HG02943 (cell line): ENCODE results near the gene CYB5D1.

Experiments used
- ATAC-seq: cut with Tn5 transposase; IDR thresholded peaks from one replicate; pipeline ENCODE4 v1.9.1; 2021; ENCODE audit warnings: mild to moderate bottlenecking, low read depth, moderate library complexity; ENCODE audit not compliant: unreplicated experiment

CYB5D1 gene

DNA sequence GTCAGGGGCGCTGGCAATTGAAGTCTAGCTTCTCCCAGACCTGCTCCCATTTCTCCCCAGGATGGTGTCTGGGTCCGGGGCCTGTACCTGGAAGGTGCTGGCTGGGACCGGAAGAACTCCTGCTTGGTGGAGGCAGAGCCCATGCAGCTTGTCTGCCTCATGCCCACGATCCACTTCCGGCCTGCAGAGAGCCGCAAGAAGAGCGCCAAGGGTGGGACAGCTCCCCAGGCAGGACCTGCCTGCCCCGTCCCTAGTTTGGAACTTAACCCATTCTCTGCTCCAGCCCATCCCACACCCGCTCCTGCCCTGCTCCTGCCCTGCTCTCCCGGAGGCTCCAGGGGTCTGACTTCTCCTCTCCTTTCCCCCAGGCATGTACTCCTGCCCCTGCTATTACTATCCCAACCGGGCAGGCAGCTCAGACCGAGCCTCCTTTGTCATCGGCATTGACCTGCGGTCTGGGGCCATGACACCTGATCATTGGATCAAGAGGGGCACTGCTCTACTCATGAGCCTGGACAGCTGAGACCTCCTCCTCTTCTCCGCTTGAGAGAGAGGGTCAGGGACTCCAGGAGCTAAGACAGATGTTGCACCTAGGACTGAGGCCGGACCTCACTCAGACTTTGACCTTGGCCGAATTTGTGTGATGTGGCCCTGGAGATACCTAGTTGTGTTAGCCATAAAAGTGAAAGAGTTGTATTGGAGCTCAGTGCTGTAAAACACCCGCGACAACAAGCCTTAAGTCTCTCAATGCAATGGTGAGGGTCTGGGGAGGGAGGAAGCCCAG is 24.6 kb upstream of the CYB5D1 start:
- ATAC-seq = no peak

DNA sequence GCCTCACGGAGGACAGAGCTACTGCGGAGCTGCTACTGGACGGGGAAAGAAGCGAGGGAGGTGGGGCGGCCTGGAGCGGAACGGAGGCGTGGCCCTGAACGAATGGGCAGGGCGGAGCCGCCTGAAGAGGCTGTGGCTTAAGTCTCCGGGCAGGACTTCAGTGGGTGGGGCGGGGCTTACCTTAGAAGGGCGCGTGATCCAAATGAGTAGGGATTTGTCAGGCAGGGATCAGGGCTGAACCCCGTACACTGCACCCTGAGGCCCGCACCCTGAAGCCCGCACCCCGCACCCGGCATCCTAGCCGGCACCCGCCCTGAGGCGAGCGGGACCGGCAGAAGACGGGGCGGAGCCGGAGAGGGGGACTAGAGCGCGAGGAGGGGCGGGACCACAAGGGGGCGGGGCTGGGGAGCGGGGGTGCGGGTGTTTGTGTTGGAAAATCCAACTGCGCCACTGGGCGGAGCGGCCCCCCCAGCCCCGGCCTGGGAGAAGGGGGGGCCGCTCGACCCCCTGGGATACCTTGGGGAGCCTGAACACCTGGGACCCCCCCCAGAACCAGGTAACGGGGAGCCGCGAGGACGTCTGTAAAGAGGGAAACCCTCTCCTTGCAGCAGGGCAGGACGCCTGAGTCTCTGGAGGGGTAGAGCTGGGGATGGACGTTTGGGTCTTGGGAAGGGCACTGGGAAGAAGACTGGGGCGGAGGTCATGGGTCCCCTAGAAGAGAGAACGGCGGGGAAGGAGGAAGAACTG is 23.8 kb upstream of the CYB5D1 start, which contains the start of gene KDM6B:
TSS of gene KDM6B (plus strand) at position 423 of the 747 bp plus-strand sequence. CDS start 11,338 bp downstream, outside the sequence.
- peak; percentile 40 for ATAC-seq

DNA sequence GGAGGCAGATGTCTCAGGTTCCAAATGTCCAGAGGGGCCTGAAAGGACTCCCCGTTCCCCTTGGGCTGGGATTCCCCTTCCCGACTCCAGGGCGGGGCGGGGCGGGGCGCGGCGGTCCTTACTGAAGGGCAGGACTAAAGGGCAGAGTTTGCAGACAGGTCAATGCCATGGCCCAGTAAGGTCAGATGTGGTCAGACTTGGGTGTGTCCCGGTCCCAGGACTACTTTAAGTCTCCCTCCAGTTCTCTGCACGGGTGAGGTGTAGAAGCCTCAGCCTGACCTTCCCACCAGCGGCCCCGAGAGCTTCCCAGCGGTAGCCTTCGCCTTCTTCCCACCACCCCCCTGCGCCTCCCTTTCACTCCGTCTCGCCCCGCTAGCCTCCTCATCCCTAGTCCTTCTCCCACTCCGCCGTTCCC is 23.3 kb upstream of the CYB5D1 start:
- ATAC-seq = no peak

DNA sequence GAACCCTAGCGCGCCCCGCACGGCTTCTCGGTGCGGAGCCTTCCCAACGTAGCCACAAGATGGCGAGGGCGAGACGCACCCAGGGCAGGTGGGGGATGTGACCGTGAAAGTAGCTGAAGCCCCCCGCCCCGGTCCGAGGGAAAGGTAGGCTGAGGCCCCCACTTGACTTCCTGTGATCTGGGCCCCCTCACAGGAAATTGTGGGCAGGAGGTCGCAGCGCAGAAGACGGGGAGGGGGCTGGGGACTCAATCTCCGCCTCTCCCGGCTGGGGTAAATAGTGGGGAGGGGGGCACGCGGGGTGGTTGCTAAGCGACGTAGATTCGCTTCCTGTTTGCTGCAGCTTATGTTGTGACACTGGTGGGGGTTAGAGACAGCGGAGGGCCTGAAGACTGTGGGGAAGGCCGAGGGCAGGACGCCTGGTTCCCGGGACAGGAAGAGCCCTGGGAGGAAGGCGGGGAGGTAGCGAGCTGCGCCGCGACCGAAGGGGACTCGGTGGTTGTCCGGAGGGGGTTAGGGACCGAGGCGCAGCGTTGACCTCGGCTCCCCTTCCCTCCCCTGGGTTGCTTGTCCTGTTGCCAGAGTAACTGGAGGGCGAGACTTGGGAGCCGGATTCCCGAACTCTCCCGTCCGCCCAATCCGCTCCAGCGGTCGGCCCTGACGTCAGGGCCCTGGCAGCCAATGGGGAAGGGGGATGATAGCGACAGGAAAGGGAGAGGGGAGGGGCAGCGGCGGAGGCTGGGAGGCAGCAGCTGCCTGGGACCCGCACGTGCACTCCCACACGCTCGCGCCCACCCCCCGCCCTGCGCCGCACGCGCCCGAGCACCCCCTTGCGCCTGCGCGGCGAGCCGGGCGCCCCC is 22.6 kb upstream of the CYB5D1 start:
- no peak for ATAC-seq

DNA sequence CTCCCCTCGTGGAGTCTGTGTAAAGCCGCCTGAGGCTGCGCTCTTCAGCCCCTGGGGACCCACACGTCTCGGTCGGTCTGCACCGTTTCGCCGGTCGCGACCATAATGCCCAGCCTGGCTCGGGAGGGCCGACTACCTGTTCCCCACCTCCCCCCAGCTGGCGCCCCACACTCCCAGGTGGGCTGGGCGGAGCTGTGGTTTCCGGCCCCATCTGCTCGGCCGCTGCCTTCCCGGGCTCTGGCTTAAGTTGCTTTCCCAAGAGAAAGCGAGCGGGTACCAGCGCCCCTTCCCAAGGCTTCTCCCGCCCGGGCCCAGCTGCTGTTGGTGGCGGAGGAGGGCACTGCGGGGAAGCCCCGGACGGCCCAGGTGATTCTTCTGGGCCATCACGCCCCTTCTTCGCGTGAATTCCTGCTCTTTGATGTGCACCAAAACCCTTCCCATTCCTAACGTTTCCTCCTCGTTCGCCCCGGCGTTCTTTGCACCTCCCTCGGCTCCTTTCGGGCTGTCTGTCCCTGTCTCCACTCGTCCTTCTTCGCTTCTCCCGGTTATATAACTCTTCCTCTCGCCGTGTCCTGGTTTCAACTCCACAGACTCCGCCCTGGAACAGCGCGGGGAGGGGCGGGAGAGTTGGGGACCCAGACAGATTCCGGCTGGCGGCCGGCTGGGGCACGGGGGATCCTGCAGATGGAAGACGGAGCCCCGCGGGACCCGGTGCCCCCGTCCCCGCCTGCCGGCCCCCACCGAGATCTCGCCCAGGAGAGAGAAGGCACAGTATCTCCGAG is 21.8 kb upstream of the CYB5D1 start:
- no peak for ATAC-seq

DNA sequence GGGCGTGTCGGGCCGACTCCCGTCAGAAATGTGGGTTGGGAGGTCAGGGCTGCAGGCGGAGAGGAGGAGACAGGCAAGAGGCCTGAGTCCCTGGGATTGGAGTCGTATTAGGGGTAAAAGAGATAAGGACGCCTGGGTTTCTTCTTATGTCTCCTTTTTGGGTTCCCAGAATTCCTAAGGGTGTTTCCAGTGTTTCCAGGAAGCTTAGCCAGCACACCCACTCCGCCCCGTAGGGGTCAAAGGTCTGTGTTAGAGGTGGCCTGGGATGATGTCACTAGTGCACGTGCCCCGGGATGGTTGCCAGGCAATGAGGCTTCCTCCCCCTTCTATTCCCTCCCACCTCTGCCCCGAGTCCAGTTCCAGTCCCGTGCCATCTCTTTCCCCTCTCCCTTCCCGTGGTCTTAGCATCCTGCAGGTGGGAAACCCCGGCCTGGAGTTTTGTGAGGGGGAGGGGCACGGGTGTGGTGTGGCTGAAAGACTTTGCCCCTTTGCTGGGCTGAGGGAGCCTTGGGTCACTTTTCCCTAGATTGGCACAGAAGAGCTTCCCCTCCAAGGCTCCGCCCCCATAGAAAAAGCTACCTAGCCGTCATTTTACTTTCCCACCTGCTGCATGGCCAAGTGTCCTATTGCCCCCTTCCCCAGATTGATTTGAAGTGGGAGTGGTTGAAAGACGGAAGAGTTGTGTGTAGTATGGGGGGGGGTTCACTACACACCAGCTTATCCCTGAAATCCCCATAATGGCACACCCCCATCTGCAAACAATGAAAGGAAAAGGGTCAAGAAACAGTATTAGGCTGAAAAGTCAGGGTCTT is 21.0 kb upstream of the CYB5D1 start:
- ATAC-seq = no peak

DNA sequence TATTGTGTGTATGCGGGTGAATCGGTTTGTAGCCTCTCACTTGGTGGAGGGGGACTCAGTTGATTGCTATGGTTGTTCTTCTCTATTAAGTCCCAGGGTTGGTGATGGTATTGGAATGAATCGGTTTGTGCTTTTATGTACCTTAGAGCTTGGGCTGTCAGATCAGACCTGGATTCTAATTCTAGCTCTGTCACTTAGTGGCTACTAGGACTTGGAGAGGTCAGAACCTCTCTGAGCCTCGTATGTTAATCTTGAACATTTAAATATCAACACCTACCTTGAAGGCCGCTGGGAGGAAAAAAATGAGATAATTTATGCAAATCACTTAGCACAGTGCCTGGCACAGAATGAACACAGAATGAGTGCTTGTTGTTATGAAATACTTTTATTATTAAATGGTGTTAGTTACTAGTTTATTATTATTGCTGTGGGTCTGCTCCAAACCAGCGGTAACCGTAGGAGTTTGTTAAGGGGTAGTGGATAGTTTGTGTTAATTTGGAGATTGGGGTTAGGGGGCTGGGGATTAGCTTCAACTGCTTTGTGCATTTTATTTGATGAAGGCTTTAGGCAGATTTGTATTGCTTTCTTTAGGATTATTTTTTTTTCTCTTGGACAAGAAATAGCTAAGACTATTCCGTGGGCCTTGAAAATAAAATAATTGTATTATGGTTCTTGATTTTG is 20.3 kb upstream of the CYB5D1 start:
- ATAC-seq = no peak

DNA sequence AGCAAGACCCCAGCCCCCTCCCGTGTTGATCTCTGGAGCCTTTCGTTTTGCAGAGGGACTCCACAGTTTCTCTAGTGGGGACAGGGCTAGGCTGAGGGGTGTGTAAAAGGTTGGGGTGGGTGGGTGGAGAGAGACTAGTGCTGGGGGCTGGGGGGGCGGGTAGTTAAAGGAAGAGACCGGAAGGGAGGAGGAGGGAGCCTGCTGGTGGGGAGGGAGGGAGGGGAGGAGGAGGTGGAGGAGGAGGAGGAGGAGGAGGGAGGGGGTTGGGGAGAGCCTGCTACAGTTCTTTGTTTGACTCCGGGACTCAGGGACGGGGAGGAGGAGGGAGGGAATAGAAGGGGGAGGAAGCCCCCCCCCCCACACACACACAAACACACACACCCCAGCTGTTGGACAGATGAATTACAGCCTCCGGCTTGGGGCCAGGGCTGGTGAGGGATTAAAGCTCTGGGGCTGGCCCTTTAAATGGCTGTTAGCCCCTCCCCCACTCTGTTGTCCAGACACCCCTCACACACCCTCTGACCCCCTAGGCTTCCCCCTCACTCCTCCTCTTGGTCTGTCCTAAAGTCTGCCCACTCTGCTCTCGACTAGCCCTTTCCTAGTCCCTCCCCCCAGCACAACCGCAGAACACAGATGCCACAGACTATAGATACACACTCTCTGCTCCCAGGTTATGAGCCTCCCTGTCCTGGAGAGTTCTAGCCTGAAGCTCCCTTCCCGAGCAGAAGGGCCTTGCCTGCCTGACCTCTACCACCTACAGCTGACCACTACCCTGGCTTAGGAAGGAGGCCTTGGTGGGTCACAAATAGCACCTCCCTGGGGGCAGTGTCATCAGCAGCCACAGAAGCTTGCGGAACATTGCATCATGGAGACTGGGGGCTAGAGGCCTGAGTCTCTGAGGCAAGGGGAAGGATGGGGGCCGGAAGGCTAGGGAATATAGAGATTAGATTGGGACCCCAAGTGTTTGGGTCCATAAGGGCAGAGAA is 19.4 kb upstream of the CYB5D1 start:
- no peak for ATAC-seq

DNA sequence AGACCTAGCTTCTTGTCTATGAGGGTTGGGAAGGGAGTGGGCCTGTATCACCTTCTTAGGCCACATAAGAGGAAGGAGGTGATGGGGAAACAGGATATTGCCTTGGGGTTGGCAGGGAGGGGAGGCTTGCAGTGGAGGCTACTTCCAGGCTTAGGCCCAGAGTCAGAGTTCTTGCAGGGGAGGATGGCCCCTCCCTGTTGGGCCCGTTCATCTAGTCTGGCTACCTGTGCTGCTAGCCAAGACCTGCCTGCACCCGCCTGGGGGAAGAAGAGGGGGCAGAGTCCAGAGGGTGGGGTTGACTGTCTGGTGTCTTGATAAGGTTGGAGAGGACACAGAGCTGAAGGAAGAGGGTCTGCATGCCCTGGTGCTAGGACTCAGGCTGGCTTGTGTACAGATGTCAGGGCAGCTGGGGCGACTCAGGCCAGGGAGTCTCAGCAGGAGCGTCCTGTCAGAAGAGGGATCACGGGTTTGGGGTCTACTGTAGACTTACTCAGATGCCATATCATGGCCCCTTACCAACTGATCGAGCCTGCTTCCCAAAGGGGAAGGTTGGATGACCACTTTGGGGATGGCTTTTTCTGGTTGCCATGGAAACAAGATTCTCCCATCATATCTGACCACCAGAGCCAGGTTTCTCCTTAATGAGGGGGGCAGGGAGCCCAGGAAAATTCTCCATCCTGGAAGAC is 18.5 kb upstream of the CYB5D1 start:
- no peak for ATAC-seq

DNA sequence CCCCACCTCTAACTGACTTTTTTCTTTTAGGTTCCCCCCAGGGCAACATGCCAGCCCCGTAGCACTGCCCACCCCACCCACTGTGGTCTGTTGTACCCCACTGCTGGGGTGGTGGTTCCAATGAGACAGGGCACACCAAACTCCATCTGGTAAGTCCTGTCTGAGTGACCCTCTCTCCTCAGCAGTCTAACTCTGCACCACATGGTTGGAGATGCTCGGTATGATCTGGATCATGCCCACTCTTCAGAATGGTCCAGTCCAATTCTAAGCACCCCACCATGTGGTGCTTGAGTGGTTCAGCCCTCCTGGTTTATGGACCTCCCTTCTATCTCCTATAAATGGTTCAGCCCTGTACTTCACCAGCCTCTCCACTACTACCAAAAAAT is 17.9 kb upstream of the CYB5D1 start:
- ATAC-seq = no peak

DNA sequence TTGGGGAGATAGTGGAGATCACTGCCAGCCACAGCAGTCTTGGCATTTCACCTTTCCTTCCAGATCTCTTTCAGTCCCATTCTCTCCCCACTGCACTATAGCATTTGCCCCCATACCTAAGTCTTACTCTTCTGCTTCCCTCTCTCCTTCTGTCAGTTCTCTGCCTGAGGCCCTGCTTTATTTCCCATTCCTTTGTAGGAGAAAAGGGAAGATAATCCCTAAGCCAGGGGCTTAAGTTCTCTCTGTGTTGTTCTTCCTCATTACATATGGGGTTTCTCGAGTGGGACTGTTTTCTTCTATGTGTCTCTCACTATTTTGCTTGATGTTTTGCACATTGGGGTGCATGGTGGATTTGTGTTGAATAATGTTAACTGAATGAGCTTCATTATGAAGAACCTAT is 17.4 kb upstream of the CYB5D1 start:
- no peak for ATAC-seq

DNA sequence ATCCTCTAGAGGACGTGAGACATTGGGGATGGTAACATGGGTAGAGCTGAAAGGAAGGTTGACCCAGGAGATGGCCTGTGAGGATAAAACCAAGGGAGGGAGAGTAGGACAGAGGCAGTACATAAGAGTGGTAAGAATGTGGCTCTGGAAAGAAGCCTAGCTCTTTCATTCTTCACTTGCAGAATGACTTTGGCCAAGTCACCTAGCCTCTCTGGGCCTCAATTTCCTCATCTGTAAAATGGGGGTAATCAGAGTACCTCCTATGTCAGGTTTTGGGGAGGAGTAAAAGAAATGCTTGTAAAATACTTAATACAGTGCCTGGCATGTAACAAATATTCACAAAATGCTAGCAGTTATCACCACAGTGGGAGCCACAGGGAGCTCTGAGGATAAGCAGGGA is 16.9 kb upstream of the CYB5D1 start:
- no peak for ATAC-seq

DNA sequence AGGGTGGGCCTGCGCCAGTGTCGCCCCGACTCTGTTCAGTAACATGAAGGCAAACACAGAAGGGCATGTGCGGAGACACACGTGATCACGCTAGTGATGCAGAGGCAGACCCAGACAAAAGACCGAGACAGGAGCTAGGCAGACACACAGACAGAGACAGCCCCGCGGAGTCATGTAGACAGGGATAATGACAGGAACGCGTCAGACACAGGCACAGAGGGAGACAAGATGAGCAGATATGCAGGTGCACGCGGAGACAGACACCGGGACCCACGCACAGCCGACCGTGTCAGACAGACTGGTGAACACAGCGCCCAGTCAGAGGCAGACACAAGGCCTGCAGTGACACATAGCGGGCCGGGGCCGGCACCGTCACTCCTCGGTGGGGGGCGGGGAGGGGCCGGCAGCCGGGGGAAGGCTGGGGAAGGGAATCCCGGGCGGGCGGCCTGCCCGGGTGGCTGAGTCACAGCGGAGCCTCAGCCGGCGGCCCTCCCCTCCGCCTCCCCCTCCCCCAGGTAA is 16.3 kb upstream of the CYB5D1 start:
- no peak for ATAC-seq

DNA sequence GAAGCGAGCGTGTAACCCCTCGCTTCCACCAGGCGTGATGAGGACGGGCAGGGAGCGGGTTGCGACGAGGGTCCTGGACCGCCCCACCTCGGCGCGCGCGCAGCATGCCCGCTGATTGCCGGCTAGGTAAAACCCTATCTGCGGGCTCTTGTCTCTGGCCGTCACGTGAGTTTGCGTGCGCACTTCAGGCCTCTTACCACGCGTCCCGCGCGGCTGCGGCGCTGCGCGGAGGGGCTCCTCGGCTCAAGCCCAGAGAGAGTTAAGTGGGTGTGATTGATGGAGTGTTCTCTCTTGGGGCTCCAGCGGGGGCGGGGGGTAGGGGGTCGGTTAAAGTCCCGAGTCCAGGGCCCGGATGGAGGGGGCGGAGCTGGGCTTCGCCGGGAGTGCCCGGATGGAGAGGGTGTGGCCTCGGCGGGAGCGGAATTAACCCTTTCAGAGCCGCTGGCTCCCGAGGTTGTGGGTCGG is 15.9 kb upstream of the CYB5D1 start:
- no peak for ATAC-seq

DNA sequence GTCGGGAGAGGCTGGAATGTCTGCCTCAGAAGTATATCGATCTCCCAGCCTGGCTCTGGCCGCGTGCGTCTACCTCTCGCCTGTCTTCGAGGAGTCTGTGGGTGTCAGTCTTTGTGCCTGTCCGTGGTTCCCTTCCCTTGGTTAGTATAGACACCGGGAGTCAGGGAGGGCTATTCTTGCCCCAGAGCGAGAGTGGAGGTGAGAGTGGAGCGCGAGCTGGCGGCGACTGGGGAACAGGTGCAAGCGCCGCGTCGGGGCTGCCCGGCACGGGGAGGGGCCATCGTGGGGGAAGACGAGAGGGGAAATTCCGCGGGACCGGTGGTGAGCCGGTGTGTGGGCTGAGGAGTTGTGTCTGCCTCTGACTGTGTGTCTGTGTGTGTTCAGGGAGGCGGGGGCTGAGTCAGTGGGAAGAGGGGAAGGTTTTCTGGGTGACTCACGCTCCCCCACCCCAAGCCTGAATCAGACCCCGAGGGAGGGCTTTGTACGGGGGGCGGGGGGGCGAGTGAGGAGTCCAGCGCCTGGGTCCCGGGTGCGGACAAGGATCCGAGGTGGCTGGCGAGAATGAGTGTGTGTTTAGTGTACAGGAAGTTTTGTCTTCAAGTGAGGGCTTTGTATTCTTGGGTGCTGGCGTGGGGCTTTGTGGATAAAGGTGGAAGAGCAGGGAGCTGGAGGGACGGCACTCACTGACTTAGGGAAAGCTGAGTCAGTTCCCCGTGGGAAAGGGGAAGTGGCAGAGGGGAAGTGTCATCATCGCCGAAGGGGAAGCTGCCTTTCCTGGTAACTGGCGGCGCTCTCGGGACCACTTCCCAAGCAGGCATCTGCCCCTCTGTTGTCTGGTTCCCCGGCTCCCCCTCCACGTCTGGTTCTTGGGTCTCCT is 15.2 kb upstream of the CYB5D1 start:
- no peak for ATAC-seq

DNA sequence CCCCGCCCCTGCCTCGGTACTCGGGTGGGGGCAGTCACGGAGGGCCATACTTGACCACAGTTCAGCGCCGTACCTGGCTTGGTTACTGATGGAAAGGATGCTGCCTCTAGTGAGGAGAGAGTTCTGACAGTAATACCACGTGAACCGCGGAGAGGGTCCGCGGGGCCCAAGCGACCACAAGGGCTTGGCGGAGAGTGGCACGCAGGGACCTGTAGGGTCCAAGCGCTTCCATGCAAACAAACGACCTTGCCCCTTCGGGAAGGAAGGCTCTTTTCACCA is 14.6 kb upstream of the CYB5D1 start:
- no peak for ATAC-seq
